HL-60 (cell line): ENCODE results near the gene BCAR3.

ENCODE experiments used
- CTCF ChIP-seq: IDR thresholded peaks from one replicate; pipeline ENCODE4 v1.5.1; 2011; ENCODE audit warnings: low read length, control low read depth, inconsistent platforms; ENCODE audit not compliant: insufficient read depth
- REST ChIP-seq: IDR thresholded peaks from 2 replicates; pipeline ENCODE4 v1.6.1; 2012; ENCODE audit warnings: low read depth; ENCODE audit not compliant: insufficient replicate concordance

- TF ChIP-seq CTCF (no peak), REST (no peak)
Measured at GRCh38 chr1:93730621-93731020, 49.0 kb upstream of the BCAR3 start.
